Fibroblast of pulmonary artery (primary cell): ENCODE measurements around the gene DCXR.
"Not testable (repeated sequence)": the region's sequence is repeated elsewhere in the genome, so short reads cannot be mapped to it uniquely, and the experiment has no call there.

ENCODE experiments used
- DNase-seq: peaks from one replicate; pipeline ENCODE4 v3.0.0-alpha.2; 2010; ENCODE audit warnings: low read depth
- H3K4me3 ChIP-seq: replicated peaks from 2 replicates; pipeline ENCODE4 v1.5.1; 2011; ENCODE audit warnings: low read depth, mild to moderate bottlenecking, control low read depth, low read length, moderate library complexity
- CTCF ChIP-seq: IDR thresholded peaks from 2 replicates; pipeline ENCODE4 v1.5.1; 2011; ENCODE audit warnings: mild to moderate bottlenecking, control low read depth, low read length, inconsistent platforms; ENCODE audit errors: missing control alignments

The DCXR gene

GRCh38 chr17:82043507-82043906 is 6.0 kb upstream of the DCXR start:
- no peak for TF ChIP-seq CTCF
- no peak overlapping the region for H3K4me3 ChIP-seq
- no peak for DNase-seq

- no peak overlapping the region for H3K4me3 ChIP-seq
- TF ChIP-seq CTCF, result no peak
- no peak for DNase-seq
Observed at GRCh38 chr17:82042649-82043048, 5.2 kb upstream of the DCXR start.

- no peak overlapping the region for H3K4me3 ChIP-seq
- no peak for TF ChIP-seq CTCF
- no peak for DNase-seq
Observed at GRCh38 chr17:82041144-82041814, 3.8 kb upstream of the DCXR start.

- no peak for TF ChIP-seq CTCF
- H3K4me3 ChIP-seq, result no peak overlapping the region
- DNase-seq, result no peak
Observed at GRCh38 chr17:82039695-82040299, 2.3 kb upstream of the DCXR start.

DNA sequence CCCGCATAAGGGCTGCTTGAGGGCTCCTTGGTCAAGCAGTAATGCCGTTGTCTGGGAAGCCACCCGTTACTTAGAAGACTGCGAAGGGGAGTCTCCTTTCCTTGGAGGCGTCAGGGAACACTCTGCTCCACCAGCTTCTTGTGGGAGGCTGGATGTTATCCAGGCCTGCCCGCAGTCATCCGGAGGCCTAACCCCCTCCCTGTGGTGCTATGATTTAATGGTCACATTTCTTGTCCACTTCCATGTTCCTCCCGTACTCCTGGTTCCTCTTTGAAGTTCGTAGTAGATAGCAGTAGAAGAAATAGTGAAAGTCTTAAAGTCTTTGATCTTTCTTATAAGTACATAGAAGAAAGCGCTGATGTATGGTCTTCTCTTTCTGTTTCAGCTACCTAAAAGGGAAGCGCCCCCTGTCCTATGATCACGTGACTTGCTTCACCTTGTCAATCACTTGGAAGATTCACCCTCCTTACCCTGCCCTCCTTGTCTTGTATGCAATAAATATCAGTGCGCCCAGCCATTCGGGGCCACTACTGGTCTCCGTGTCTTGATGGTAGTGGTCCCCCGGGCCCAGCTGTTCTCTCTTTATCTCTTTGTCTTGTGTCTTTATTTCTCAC is 1.4 kb upstream of the DCXR start:
- DNase-seq, H3K4me3 ChIP-seq: not testable (repeated sequence)

DNA sequence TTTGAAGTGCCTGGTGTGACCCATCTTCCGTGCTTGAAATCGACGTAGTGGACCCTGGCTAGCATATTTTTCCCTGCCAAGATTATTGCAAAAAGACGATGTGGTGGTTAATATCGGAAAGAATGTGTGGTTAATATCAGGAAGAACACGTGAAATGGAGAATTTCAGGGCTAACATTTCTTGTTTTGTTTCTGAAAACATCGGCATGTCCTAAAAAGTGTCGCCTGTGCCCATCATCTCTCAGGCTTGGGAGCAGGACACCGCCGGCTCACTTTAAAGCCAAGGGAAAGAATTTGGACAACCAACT is 345 bp upstream of the DCXR start:
- peak overlapping the region; percentile 67 for H3K4me3 ChIP-seq
- no peak for TF ChIP-seq CTCF

GRCh38 chr17:82036634-82037091 is 834 bp downstream of the DCXR start:
- TF ChIP-seq CTCF, result no peak
- no peak for DNase-seq
- H3K4me3 ChIP-seq, result peak overlapping the region; percentile 67

More for the DNA sequence above, 345 bp upstream of the DCXR start:
- no peak for DNase-seq
